KMS-11 (cell line): ENCODE data around the gene SPATC1L.
"Not testable (repeated sequence)": the region's sequence is repeated elsewhere in the genome, so short reads cannot be mapped to it uniquely, and the experiment has no call there.

ENCODE experiments used
- H2AFZ ChIP-seq: fragments of 200-600 bp; sonication (generic); 2 replicates; pipeline ENCODE4 v1.6.1; 2016; ENCODE audit warnings: antibody characterized with exemption, mixed run types, low read depth
- H3K27ac ChIP-seq: fragments of 200-600 bp; sonication (generic); 2 replicates; pipeline ENCODE4 v1.6.1; 2016; ENCODE audit warnings: mild to moderate bottlenecking, mixed run types
- H3K27me3 ChIP-seq: fragments of 200-600 bp; sonication (generic); 2 replicates; pipeline ENCODE4 v1.6.1; 2017; ENCODE audit warnings: mild to moderate bottlenecking, low read depth, mixed run types, moderate library complexity; ENCODE audit not compliant: insufficient read depth
- H3K36me3 ChIP-seq: fragments of 200-600 bp; sonication (generic); 2 replicates; pipeline ENCODE4 v1.6.1; 2017; ENCODE audit warnings: mild to moderate bottlenecking, mixed run types; ENCODE audit not compliant: insufficient read depth
- H3K4me1 ChIP-seq: fragments of 200-600 bp; sonication (generic); 2 replicates; pipeline ENCODE4 v1.6.1; 2016; ENCODE audit warnings: mild to moderate bottlenecking, low read depth, mixed run types; ENCODE audit not compliant: poor library complexity, severe bottlenecking
- H3K4me2 ChIP-seq: fragments of 200-600 bp; sonication (generic); 2 replicates; pipeline ENCODE4 v1.7.0; 2016; ENCODE audit warnings: mild to moderate bottlenecking, mixed run types
- H3K4me3 ChIP-seq: fragments of 200-600 bp; sonication (generic); IDR thresholded peaks from 2 replicates; pipeline ENCODE4 v1.6.1; 2017; ENCODE audit warnings: low read depth, low read length, mixed read lengths; ENCODE audit not compliant: insufficient read depth
- H3K79me2 ChIP-seq: fragments of 200-600 bp; sonication (generic); 2 replicates; pipeline ENCODE4 v1.6.1; 2016; ENCODE audit warnings: low read depth, mixed run types; ENCODE audit not compliant: insufficient read depth
- H3K9ac ChIP-seq: fragments of 200-600 bp; sonication (generic); 2 replicates; pipeline ENCODE4 v1.6.1; 2016; ENCODE audit warnings: mild to moderate bottlenecking, mixed run types
- H4K20me1 ChIP-seq: fragments of 200-600 bp; sonication (generic); 2 replicates; pipeline ENCODE4 v1.6.1; 2016; ENCODE audit warnings: mild to moderate bottlenecking, mixed run types; ENCODE audit not compliant: insufficient read depth
- CTCF ChIP-seq: fragments of 200-600 bp; sonication (generic); conservative IDR thresholded peaks from 2 replicates; pipeline ENCODE4 v1.6.1; 2017; ENCODE audit warnings: low read depth, mild to moderate bottlenecking, antibody characterized with exemption, low read length, moderate library complexity, mixed read lengths

SPATC1L gene

GRCh38 chr21:46144464-46145070, 39.7 kb downstream of the SPATC1L start:
- Histone ChIP-seq H3K4me2 (no peak overlapping the region), H3K79me2 (no peaks in the 10 kb centered on the region), H3K27me3 (peaks cover 22% of the 10 kb centered on the region), H3K36me3 (no peaks in the 10 kb centered on the region), H3K4me3 (no peak overlapping the region), H4K20me1 (no peaks in the 10 kb centered on the region), H3K4me1 (peaks cover 3% of the 10 kb centered on the region), H2AFZ (no peak overlapping the region), H3K9ac (no peak overlapping the region), H3K27ac (no peak overlapping the region)
- no peak for TF ChIP-seq CTCF

GRCh38 chr21:46142582-46143473, 41.4 kb downstream of the SPATC1L start:
- no peaks in the 10 kb centered on the region for H4K20me1 ChIP-seq
- H3K4me3 ChIP-seq, result no peak overlapping the region
- no peaks in the 10 kb centered on the region for H3K79me2 ChIP-seq
- no peak for TF ChIP-seq CTCF
- H3K36me3 ChIP-seq, result no peaks in the 10 kb centered on the region
- no peak overlapping the region for H3K4me2 ChIP-seq
- H2AFZ ChIP-seq, result no peak overlapping the region
- no peak overlapping the region for H3K9ac ChIP-seq
- H3K27me3 ChIP-seq, result peaks cover 40% of the 10 kb centered on the region
- H3K4me1 ChIP-seq, result peaks cover 3% of the 10 kb centered on the region
- no peak overlapping the region for H3K27ac ChIP-seq

GRCh38 chr21:46141767-46142581, 42.3 kb downstream of the SPATC1L start:
- H4K20me1 ChIP-seq, result no peaks in the 10 kb centered on the region
- H2AFZ ChIP-seq, result no peak overlapping the region
- H3K36me3 ChIP-seq, result no peaks in the 10 kb centered on the region
- H3K79me2 ChIP-seq, result no peaks in the 10 kb centered on the region
- H3K4me3 ChIP-seq, result no peak overlapping the region
- H3K9ac ChIP-seq, result no peak overlapping the region
- H3K27me3 ChIP-seq, result peaks cover 48% of the 10 kb centered on the region
- no peak overlapping the region for H3K4me2 ChIP-seq
- TF ChIP-seq CTCF, result no peak
- peaks cover 3% of the 10 kb centered on the region for H3K4me1 ChIP-seq
- H3K27ac ChIP-seq, result no peak overlapping the region

GRCh38 chr21:46140352-46141003, 43.8 kb downstream of the SPATC1L start:
- H3K36me3 ChIP-seq, H3K79me2 ChIP-seq, H3K4me1 ChIP-seq, H2AFZ ChIP-seq, H3K4me3 ChIP-seq, H4K20me1 ChIP-seq, H3K9ac ChIP-seq, H3K27ac ChIP-seq, H3K4me2 ChIP-seq: not testable (repeated sequence)
- H3K27me3 ChIP-seq, result peaks cover 54% of the 10 kb centered on the region
